Keratinocyte (primary cell): ENCODE data around the gene SALL3. TPM values are rescaled to one million over a fixed set of nuclear protein-coding genes. Genes with fewer than 3 reads are reported as not detected.

Experiments
- DNase-seq: peaks from one replicate; pipeline ENCODE4 v3.0.0-alpha.2; 2011; ENCODE audit warnings: low read depth, missing footprints, low spot score
- FAIRE-seq: peaks from 2 replicates; lab custom pipeline; 2011; peaks lifted over from hg19 to GRCh38; lab: Jason Lieb, UNC
- H2AFZ ChIP-seq: 2 replicates; pipeline ENCODE4 v1.6.0; 2012; ENCODE audit warnings: low read length, control low read depth, inconsistent platforms; ENCODE audit not compliant: control insufficient read depth
- H3K27ac ChIP-seq: 2 replicates; pipeline ENCODE4 v1.5.1; 2011; ENCODE audit warnings: low read length; ENCODE audit not compliant: control insufficient read depth, insufficient read depth
- H3K27me3 ChIP-seq: 3 replicates; pipeline ENCODE4 v1.6.0; 2011; ENCODE audit warnings: low read length; ENCODE audit not compliant: control insufficient read depth, insufficient read depth; ENCODE audit errors: extremely low read depth
- H3K36me3 ChIP-seq, 2 experiments: 2 replicates in 1 of 2; 3 replicates in 1 of 2; pipeline ENCODE4 v1.5.1; 2011; ENCODE audit warnings: low read length in 2 of 2, mild to moderate bottlenecking in 1 of 2; ENCODE audit not compliant: control insufficient read depth in 2 of 2, insufficient read depth in 2 of 2; ENCODE audit errors: extremely low read depth in 1 of 2
- H3K4me1 ChIP-seq: 3 replicates; pipeline ENCODE4 v1.5.1; 2011; ENCODE audit warnings: low read length; ENCODE audit not compliant: control insufficient read depth, insufficient read depth; ENCODE audit errors: extremely low read depth
- H3K4me2 ChIP-seq: 3 replicates; pipeline ENCODE4 v1.6.0; 2011; ENCODE audit warnings: low read depth, low read length; ENCODE audit not compliant: control insufficient read depth, insufficient read depth; ENCODE audit errors: extremely low read depth
- H3K4me3 ChIP-seq, 3 experiments: fragments of 200-600 bp in 1 of 3; sonication (generic) in 1 of 3; 2 replicates in 2 of 3; 3 replicates in 1 of 3; pipeline ENCODE4 v1.5.1; 2011 to 2016; ENCODE audit warnings: low read length in 3 of 3, mild to moderate bottlenecking in 3 of 3, control low read depth in 2 of 3, inconsistent platforms in 1 of 3, low read depth in 1 of 3, mixed read lengths in 1 of 3, mixed run types in 1 of 3, moderate library complexity in 1 of 3; ENCODE audit not compliant: control insufficient read depth in 2 of 3, insufficient read depth in 2 of 3; ENCODE audit errors: extremely low read depth in 1 of 3
- H3K79me2 ChIP-seq: 2 replicates; pipeline ENCODE4 v1.6.0; 2012; ENCODE audit warnings: low read length; ENCODE audit not compliant: control insufficient read depth, insufficient read depth
- H3K9ac ChIP-seq: 3 replicates; pipeline ENCODE4 v1.6.0; 2011; ENCODE audit warnings: low read length; ENCODE audit not compliant: control insufficient read depth, insufficient read depth; ENCODE audit errors: extremely low read depth
- H3K9me1 ChIP-seq: 3 replicates; pipeline ENCODE4 v1.6.0; 2011; ENCODE audit warnings: low read length; ENCODE audit not compliant: control insufficient read depth, insufficient read depth; ENCODE audit errors: extremely low read depth
- H3K9me3 ChIP-seq: 2 replicates; pipeline ENCODE4 v1.5.1; 2012; ENCODE audit warnings: low read depth, low read length; ENCODE audit not compliant: control insufficient read depth
- H4K20me1 ChIP-seq: 3 replicates; pipeline ENCODE4 v1.6.0; 2011; ENCODE audit warnings: low read length; ENCODE audit not compliant: control insufficient read depth, insufficient read depth; ENCODE audit errors: extremely low read depth
- EZH2 ChIP-seq: IDR thresholded peaks from one replicate; pipeline ENCODE4 v1.6.1; 2012; ENCODE audit warnings: inconsistent platforms, mild to moderate bottlenecking, low read length, moderate library complexity
- dilution Hi-C: fragments of 300-500 bp; cut with MboI; formaldehyde crosslinking; loops from one replicate; pipeline ENCODE4 v1.7.0; 2020; ENCODE audit warnings: low sequenced_read_pairs; ENCODE audit not compliant: extremely low pct_ligation_motif_present
- polyA plus RNA-seq, 5 experiments: library from polyadenylated mRNA; depleted of rRNA in 3 of 5; stranded (reverse) in 3 of 5; stranded (forward) in 1 of 5; unstranded in 1 of 5; fragments of >200 nt; gene quantifications; 1 replicate in 1 of 5; 2 replicates in 3 of 5; 3 replicates in 1 of 5; pipeline versions ENCODE4 v1.2.1 to v1.2.3, GENCODE V29; 2011 to 2012; ENCODE audit warnings: missing spikeins in 2 of 5, low read depth in 1 of 5, low replicate concordance in 1 of 5
- TF ChIP-seq, protein P1 (sequence below), 3 experiments: IDR thresholded peaks in 1 of 3; conservative IDR thresholded peaks in 1 of 3; optimal IDR thresholded peaks in 1 of 3; 2 replicates in 2 of 3; 3 replicates in 1 of 3; pipeline versions ENCODE3 to v1.5.1; 2011; ENCODE audit warnings: low read length in 3 of 3, mild to moderate bottlenecking in 3 of 3, moderate library complexity in 2 of 3, control low read depth in 1 of 3, inconsistent platforms in 1 of 3; ENCODE audit not compliant: insufficient read depth in 2 of 3; ENCODE audit errors: extremely low read depth in 1 of 3

Gene SALL3
- polyA plus RNA-seq, 1 donor (not counting 4 experiments of a cell fraction or from before 2014, with no cell fraction given): not detected

- H3K9me1 ChIP-seq: no peaks in the 10 kb centered on the region
- no peaks in the 10 kb centered on the region for H3K79me2 ChIP-seq
- H3K9ac ChIP-seq: no peak overlapping the region
- FAIRE-seq: no peak
- H3K36me3 ChIP-seq: no peaks in the 10 kb centered on the region
- no peak for TF ChIP-seq EZH2
- TF ChIP-seq, protein P1, sequence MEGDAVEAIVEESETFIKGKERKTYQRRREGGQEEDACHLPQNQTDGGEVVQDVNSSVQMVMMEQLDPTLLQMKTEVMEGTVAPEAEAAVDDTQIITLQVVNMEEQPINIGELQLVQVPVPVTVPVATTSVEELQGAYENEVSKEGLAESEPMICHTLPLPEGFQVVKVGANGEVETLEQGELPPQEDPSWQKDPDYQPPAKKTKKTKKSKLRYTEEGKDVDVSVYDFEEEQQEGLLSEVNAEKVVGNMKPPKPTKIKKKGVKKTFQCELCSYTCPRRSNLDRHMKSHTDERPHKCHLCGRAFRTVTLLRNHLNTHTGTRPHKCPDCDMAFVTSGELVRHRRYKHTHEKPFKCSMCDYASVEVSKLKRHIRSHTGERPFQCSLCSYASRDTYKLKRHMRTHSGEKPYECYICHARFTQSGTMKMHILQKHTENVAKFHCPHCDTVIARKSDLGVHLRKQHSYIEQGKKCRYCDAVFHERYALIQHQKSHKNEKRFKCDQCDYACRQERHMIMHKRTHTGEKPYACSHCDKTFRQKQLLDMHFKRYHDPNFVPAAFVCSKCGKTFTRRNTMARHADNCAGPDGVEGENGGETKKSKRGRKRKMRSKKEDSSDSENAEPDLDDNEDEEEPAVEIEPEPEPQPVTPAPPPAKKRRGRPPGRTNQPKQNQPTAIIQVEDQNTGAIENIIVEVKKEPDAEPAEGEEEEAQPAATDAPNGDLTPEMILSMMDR (optimal IDR thresholded peaks at IDR 0.05 in 1 of 3, IDR thresholded peaks at IDR 0.05 in 1 of 3, conservative IDR thresholded peaks at IDR 0.05 in 1 of 3; ENCODE audit: extremely low read depth in 1 of 3, insufficient read depth in 2 of 3, low read length in 3 of 3): no peak
- no peak overlapping the region for H3K27ac ChIP-seq
- H4K20me1 ChIP-seq: no peaks in the 10 kb centered on the region
- H2AFZ ChIP-seq: no peak overlapping the region
- H3K27me3 ChIP-seq: no peaks in the 10 kb centered on the region
- peaks cover 7% of the 10 kb centered on the region for H3K9me3 ChIP-seq
- no peak overlapping the region for H3K4me2 ChIP-seq
- DNase-seq: no peak
- H3K4me3 ChIP-seq: no peak overlapping the region
- dilution Hi-C loops: no loop called here
- no peaks in the 10 kb centered on the region for H3K4me1 ChIP-seq
These were observed 63.7 kb downstream of the SALL3 start for GRCh38 chr18:79043288-79043687.

DNA sequence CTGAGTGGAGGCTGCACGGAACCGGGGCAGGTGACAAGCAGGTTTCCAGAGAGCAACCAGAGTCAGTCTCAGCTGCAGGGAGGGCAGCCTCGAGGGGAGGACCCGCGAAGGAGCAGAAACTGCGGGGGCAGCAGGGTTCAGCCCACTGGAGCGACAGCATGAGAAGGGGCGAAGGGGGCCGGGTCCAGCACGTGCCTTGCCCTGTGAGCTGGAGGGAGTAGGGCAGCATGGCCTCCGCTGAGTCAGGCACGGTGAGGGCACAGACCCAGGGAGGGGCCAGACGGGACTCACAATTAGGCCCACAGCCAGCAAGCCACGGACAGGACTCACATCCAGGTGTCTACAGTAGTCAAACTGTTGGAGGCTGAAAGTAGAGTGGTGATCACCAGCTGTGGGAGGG, 66.9 kb downstream of the SALL3 start:
- no peaks in the 10 kb centered on the region for H3K79me2 ChIP-seq
- no peak overlapping the region for H3K4me3 ChIP-seq
- H3K9me3 ChIP-seq: no peaks in the 10 kb centered on the region
- H3K4me2 ChIP-seq: no peak overlapping the region
- H3K36me3 ChIP-seq: no peaks in the 10 kb centered on the region
- no peaks in the 10 kb centered on the region for H4K20me1 ChIP-seq
- no peak overlapping the region for H3K9ac ChIP-seq
- TF ChIP-seq, protein P1 (optimal IDR thresholded peaks at IDR 0.05 in 1 of 3, IDR thresholded peaks at IDR 0.05 in 1 of 3, conservative IDR thresholded peaks at IDR 0.05 in 1 of 3; ENCODE audit: extremely low read depth in 1 of 3, insufficient read depth in 2 of 3, low read length in 3 of 3): no peak
- TF ChIP-seq EZH2: no peak
- FAIRE-seq: no peak
- no peak overlapping the region for H3K27ac ChIP-seq
- dilution Hi-C loops: no loop called here
- no peaks in the 10 kb centered on the region for H3K4me1 ChIP-seq
- no peak for DNase-seq
- no peak overlapping the region for H2AFZ ChIP-seq
- no peaks in the 10 kb centered on the region for H3K27me3 ChIP-seq
- H3K9me1 ChIP-seq: no peaks in the 10 kb centered on the region
